Measurements from ENCODE around the gene BUB1B.

The BUB1B gene

DNA sequence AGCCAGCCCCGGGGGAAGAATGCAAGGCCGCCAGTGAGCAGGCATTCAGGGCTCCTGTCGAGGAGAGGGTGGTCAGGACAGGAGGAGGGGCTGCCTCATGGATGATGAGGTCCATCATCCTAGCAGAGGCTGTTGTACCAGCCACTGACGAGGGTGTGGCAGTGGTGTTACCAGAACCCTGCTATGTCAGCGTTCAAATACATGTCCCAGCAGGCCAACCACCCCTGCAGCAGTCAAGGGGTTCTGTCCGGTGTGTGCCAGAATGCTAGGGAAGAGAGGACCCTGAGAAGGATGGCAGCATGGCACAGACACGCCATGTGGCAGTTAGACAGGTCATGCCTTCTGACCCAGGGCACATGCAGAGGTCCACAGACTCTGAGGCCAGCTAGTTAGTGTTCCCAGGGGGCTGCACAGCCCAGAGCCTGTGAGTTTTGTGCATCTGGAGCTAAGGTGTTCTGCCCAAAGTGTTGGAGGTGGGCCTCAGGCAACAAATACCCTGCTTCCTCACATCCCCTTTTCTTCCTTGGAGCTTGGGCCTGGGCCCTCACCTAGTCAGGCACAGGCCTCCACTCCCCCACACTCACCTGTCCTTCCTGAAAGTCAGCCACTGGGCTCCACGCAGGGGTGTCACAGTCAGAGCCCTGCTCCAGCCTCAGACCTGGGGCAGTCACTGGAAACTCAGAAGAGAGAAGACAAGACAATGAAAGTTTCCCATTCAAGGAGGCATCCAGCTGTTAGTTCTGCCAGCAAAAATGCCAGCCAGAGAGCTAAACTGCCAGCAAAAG is 85.8 kb downstream of the BUB1B start:
- no peak for TF ChIP-seq ZFX (IDR thresholded peaks at IDR 0.05)
- TF ChIP-seq, protein P1, sequence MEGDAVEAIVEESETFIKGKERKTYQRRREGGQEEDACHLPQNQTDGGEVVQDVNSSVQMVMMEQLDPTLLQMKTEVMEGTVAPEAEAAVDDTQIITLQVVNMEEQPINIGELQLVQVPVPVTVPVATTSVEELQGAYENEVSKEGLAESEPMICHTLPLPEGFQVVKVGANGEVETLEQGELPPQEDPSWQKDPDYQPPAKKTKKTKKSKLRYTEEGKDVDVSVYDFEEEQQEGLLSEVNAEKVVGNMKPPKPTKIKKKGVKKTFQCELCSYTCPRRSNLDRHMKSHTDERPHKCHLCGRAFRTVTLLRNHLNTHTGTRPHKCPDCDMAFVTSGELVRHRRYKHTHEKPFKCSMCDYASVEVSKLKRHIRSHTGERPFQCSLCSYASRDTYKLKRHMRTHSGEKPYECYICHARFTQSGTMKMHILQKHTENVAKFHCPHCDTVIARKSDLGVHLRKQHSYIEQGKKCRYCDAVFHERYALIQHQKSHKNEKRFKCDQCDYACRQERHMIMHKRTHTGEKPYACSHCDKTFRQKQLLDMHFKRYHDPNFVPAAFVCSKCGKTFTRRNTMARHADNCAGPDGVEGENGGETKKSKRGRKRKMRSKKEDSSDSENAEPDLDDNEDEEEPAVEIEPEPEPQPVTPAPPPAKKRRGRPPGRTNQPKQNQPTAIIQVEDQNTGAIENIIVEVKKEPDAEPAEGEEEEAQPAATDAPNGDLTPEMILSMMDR (conservative IDR thresholded peaks at IDR 0.05): no peak
- no peak overlapping the region for H3K27ac ChIP-seq

DNA sequence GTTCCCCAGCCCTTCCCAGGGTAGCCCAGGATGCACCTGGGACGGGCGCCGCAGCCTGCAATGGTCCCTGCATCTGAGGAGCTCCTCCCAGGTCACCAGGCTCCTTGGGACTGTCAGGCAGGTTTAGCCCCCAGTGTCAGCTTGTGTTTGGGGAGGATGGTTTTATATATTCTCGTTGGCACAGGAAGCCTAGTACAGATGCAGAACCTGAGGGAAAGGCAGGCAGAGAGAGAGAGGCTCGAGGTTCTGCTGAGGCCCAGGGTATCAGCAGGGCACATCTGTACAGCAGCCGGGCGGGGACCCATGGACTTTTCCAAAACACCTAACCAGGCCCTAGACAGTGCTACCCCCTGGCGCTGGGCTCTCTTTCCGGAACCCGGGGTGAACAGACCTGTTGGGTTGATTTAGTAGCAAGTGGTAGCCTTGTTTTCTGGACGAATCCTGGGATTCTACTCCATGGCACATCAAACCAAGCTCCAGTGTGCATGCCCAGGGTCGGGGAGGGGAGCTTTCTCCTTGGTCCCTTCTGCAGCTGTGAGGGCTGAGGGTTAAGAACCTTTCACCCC is 86.6 kb downstream of the BUB1B start:
- no peak overlapping the region for H3K27ac ChIP-seq
- no peak for TF ChIP-seq ZFX (IDR thresholded peaks at IDR 0.05)
- TF ChIP-seq, protein P1 (conservative IDR thresholded peaks at IDR 0.05): no peak

DNA sequence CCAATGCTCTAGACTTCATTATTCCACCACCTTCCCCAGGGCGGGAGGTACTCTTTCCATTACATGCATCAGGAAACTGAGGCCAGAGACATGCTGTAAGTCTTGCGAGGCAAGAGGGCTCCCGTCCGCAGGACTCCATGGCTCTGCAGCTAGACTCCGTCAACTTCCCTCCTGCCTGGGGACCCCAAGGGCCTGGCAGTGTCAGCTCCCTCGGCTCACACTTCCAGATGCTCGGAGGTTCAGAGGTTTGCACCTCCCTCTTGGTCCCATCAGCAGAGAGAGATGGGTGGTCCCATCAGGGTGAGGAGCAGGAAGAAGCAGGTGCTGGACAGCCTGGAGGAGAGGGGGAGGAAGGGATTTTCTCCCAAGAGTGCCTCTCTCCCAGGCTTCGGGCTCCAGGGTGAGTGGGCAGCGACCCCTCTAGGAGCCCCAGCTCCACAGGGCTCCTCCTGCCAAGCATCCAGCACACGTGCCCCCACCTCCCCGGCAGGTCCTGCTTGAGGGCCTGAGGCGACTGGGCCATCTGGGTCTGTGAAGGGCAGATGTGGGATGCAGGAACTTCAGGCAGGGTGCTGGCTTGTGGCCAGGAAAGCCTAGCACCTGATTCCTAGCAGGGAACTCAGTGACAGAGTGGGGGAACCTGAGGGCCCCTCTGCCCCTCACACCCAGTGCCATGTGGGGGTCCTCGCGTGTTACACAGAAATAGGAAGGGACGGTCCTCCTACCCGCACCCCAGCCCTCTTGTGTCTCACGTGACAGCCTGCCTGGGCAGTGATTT is 87.3 kb downstream of the BUB1B start:
- TF ChIP-seq, protein P1 (conservative IDR thresholded peaks at IDR 0.05): no peak
- TF ChIP-seq ZFX (IDR thresholded peaks at IDR 0.05): no peak
- no peak overlapping the region for H3K27ac ChIP-seq

DNA sequence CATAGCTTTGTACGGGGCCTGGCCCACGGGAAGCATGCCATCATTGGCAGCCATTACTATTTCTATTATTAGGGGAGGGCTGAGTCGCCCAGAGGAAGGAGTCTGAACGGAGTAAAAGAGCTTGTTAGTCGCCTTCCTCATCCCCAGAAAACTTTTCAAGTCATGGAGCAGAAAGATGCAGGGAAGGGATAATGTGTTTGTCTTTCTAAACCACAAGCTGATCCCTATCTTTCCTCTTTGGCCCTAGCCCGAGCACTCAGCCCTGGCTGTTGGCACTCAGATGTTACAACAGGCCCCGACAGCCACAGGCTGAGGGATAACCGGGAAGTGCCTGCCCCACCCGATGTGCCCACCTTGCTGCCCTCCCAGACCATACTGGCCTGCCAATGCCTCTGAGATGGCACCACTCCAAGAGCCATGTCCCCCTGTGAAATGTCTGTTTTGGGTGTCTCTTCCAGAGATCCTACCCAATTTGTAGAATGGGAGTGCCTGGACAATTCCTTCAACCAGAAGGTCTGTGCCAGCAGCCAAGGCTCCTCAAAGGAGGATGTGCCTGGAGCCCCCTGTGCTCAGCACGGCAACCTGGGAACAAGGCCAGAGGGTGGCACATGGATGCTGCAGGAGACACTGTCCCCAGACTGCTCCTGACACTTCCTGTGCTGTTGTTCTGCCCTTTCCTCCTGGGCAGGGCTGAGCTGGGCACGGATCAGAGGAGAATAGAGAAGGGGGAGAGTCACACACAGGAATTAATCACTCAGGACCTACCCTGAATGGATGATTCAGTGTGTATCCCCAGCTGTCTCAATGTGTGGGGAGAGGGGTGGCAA is 88.8 kb downstream of the BUB1B start:
- H3K27ac ChIP-seq: no peak overlapping the region

DNA sequence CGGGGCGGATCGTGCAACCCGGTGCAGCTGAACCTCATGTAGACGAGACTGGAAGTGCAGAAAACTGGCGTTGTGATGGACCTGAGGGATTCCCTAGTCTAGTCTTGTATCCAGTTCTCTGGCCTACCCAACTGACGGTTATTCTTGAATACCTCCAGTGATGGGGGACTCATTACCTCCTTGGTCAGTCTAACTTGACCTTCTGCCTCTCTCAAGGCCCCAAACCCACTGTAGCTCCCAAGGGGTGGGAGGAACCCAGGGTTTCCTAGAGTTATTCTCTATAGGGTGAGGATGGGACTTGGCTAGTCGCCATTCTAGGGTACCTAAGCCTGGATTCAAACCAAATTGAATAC is 89.4 kb downstream of the BUB1B start:
- TF ChIP-seq ZFX (IDR thresholded peaks at IDR 0.05): no peak
- TF ChIP-seq, protein P1 (conservative IDR thresholded peaks at IDR 0.05): no peak
- H3K27ac ChIP-seq: no peak overlapping the region

More for the DNA sequence above, 88.8 kb downstream of the BUB1B start:
- TF ChIP-seq, protein P1 (conservative IDR thresholded peaks at IDR 0.05): no peak
- no peak for TF ChIP-seq ZFX (IDR thresholded peaks at IDR 0.05)

DNA sequence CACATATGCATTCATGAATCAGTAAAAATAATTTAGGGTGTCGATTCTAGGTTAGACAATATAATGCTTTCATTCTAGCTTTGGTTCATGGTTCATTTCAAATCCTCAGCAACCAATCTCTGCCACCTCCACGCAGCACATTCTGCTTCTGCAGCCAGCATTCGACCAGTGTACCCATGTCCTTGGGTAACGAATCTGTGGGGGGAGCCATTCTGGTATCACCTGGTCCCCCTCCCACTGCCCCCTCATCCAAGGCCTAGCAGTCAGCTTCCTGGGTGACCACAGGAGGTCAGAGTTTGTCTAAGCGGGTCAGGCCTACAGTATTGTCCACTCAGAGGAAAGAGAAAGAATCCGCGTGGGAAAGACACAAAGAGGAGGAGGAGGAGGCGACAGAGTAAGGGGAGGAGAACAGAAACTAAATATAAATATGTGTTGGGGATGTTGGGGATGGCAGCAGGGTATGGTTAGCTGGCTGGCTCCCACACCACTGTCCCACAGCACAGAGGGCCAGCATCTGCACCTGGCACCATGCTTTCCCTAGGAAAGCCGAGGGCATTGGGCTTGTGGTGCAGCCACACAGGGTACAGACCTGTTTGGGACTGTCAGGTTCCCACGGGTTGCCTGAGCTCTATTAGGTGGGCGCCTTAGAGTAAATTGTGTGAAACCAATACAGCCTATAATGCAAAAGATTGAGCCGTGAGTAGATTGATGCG is 90.1 kb downstream of the BUB1B start:
- no peak for TF ChIP-seq ZFX (IDR thresholded peaks at IDR 0.05)
- TF ChIP-seq, protein P1 (conservative IDR thresholded peaks at IDR 0.05): no peak

More for the DNA sequence above, 90.1 kb downstream of the BUB1B start:
- no peak overlapping the region for H3K27ac ChIP-seq

All from C4-2B (cell line).